G401 (cell line): ENCODE data around the gene ECT2L. TPM values are rescaled to one million over a fixed set of nuclear protein-coding genes. Genes with fewer than 3 reads are reported as not detected.

Experiments
- DNase-seq: peaks from one replicate; pipeline ENCODE4 v3.0.0-alpha.2; 2015; ENCODE audit warnings: low spot score
- in situ Hi-C: cut with HindIII; loops from 2 replicates; pipeline ENCODE4 v1.10.0; 2016; ENCODE audit warnings: low sequenced_read_pairs, mixed read lengths
- total RNA-seq: library from RNA; depleted of rRNA; stranded (reverse); fragments of >200 nt; shearing (Covaris generic); gene quantifications from 2 replicates; pipeline ENCODE4 v1.2.3, GENCODE V29; 2014

Gene ECT2L
- total RNA-seq, 1 experiment from 2014 or later, result not detected

DNA sequence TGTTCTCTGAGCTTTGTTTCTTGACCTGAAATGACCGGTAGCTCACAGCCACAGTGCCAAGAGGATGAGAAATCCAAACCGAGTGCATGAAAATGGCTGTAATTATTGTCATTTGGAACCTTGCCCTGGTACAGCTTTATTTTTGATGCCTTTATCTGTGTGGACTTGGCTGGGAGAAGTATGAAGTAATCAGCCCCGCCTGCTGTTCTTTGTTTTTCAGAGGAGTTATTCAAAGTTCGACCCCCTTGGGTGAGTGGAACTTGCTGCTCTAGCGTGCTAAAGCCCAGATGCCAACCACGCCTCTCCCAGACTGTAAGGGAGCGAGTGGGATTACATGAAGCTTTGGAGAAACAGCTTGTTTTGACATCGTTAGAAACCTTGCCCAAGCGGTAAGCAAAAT, 48.3 kb downstream of the ECT2L start:
- peak; percentile 46 for DNase-seq

GRCh38 chr6:138847884-138848283, 52.0 kb downstream of the ECT2L start:
- no peak for DNase-seq
- in situ Hi-C loops, result no loop called here

More for the DNA sequence above, 48.3 kb downstream of the ECT2L start:
- in situ Hi-C loops, result no loop called here

DNA sequence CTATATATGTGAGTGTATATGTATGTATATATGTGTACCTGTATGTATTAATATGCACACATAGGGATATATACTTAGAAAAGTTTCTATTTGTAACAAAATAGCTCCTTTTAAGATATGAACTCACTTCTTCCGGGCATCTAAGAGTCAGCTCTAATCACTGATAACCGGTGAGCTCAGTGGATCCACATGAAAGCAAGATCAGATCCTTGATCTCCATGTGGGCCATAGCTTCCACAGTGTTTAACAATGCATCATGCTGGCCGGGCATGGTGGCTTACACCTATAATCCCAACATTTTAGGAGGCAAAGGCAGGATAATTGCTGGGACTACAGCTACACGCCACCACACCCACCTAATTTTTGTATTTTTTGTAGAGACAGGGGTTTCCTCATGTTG, 52.6 kb downstream of the ECT2L start:
- in situ Hi-C loops, result no loop called here
- no peak for DNase-seq

GRCh38 chr6:138849791-138850190, 53.9 kb downstream of the ECT2L start:
- in situ Hi-C loops, result no loop called here
- DNase-seq, result no peak

DNA sequence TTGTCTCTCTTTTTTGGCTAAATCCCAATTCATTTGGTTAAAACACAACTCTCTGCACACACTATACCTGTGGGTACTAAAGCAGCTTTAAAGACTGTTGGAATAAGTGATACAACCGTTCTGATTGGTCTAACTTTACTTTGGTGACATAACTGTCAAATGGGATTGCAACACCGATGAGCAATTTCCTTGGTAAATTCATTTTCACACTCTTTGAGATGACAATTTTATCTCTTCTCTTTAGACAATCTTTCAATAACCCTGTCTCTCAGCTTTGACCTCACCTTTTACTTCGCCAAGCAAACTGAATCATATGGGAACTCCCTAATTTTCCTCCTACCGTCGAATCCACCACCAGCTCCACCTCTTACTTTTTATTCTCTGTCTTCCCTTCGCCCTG, 60.8 kb downstream of the ECT2L start:
- no peak for DNase-seq
- in situ Hi-C loops, result no loop called here

DNA sequence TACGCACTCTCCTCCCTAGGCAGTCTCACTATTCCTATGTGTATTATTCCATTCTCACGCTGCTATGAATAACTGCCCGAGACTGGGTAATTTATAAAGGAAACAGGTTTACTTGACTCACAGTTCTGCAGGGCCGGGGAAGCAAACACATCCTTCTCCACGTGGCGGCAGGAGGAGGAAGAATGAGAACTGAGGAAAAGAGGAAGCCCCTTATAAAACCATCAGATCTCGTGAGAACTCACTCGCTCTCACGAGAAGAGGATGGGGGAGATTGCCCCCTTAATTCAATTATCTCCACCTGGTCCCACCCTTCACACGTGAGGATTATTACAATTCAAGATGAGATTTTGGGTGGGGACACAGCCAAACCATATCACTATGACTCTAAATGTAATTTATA, 61.9 kb downstream of the ECT2L start:
- no peak for DNase-seq
- in situ Hi-C loops, result no loop called here

- in situ Hi-C loops, result no loop called here
- DNase-seq, result no peak
Measured at GRCh38 chr6:138862456-138862855, 66.6 kb downstream of the ECT2L start.

DNA sequence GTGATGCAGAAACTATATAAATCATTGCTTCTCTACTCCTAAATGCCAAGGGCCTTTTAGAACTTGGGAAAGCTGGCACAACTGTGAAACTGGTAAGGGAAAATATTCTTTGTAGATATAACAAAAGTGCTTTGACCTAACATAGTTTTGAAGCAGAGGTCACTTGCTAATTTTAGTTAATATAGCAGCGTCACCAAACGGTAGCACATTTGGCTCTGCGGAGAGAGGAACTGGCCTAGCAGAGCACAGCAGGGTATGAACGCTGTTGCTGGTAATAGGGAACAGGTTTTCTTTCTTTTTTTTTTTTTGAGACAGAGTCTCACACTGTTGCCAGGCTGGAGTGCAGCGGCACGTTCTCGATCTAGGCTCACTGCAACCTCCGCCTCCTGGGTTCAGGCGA, 67.4 kb downstream of the ECT2L start:
- in situ Hi-C loops, result no loop called here
- DNase-seq, result no peak

- in situ Hi-C loops, result no loop called here
- DNase-seq, result no peak
Measured at GRCh38 chr6:138864343-138864890, 68.5 kb downstream of the ECT2L start.

GRCh38 chr6:138865480-138866109, 69.7 kb downstream of the ECT2L start:
- DNase-seq, result no peak
- in situ Hi-C loops, result no loop called here

DNA sequence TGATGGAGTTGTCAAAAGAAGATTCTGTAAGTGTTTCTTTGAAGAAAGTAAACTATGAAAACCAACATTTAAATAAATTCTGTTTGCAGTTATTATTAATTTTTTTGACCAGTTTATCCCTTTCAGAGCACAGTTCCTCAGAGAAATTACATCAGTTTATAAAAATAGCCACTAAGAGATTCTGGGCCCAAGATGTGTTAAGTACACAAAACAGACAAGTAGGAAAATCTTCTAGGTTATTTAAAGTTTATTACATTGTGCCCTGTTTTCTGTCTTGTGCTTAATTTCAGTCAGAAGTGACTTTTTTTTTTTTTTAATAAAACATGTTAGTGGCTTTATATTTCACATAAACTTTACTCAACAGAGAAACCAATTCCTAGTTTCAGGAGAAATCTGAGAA, 72.3 kb downstream of the ECT2L start:
- in situ Hi-C loops, result no loop called here
- DNase-seq, result no peak

GRCh38 chr6:138869398-138869797, 73.5 kb downstream of the ECT2L start:
- in situ Hi-C loops, result no loop called here
- DNase-seq, result no peak

DNA sequence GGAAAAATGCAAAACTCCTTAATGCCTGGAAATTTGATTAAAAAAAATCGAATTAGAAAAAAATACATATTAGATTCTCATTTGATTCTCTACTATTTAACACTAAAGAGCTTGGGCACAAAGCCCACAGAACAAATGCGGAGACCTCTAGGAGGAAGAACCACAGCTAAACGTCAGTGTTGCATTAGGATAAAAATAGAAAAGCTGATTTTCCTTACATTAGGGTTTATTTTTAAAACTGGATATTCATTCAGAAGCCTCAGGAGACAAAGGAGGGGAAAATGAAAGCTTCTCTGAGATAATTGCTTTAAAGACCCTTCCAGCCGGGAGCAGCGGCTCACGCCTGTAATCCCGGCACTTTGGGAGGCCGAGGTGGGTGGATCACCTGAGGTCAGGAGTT, 77.3 kb downstream of the ECT2L start:
- in situ Hi-C loops, result no loop called here
- DNase-seq, result no peak

- in situ Hi-C loops, result no loop called here
- DNase-seq, result no peak
Measured at GRCh38 chr6:138882369-138883017, 86.6 kb downstream of the ECT2L start.

DNA sequence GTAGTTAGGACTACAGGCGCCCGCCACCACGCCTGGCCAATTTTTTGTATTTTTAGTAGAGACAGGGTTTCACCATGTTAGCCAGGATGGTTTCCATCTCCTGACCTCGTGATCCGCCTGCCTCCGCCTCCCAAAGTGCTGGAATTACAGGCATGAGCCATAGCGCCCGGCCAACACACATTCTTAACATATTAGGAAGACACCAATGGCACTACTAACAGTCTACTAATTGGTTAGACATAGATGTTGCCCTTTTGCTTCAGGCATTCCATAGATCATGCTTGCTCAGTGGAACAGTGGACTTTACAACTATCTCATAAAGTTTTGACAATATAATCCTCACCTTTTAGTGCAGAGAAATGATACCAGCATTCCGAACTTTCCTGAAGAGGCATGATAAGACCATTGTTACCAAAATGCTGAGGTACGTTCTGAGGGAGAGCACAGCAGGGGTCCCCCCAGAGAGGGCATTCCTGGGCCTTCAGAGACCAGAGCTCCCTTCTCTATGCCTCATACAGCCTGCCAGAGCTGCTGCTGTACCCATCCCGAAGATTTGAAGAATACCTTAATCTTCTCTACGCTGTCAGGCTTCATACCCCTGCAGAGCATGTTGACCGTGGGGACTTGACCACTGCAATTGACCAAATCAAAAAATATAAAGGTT, 89.4 kb downstream of the ECT2L start:
- no peak for DNase-seq
- in situ Hi-C loops, result no loop called here

GRCh38 chr6:138891255-138891986, 95.5 kb downstream of the ECT2L start:
- in situ Hi-C loops, result no loop called here

DNA sequence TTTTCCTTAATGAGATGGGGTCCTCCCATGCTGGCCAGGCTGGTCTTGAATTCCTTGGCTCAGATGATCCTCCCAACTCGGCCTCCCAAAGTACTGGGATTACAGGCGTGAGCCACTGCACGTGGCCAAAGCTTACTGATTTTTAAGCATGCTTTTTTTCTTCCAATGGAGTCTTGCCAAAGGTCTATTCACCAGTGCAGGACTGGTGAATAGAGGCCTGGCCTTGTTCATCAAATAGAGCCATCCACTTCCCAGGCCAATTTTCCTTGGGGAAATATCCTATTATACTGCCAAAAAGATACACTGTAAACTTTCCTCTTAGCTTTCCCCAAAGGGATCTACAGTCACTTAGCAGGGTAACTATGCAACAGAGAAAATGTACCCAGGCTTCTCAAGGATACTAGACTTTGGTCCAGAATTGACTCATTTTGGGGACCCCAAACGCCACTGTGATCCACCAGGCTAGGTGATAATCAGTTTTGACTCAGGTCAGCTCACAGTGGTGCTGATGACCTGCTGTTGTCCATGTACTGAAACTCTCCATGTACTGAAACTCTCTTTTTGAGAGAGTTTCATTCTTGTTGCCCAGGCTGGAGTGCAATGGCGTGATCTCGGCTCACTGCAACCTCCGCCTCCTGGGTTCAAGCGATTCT, 100.3 kb downstream of the ECT2L start:
- no peak for DNase-seq
- in situ Hi-C loops, result no loop called here

More at GRCh38 chr6:138891255-138891986, 95.5 kb downstream of the ECT2L start:
- DNase-seq, result no peak

GRCh38 chr6:138897031-138897430, 101.1 kb downstream of the ECT2L start:
- in situ Hi-C loops, result no loop called here
- DNase-seq, result no peak

DNA sequence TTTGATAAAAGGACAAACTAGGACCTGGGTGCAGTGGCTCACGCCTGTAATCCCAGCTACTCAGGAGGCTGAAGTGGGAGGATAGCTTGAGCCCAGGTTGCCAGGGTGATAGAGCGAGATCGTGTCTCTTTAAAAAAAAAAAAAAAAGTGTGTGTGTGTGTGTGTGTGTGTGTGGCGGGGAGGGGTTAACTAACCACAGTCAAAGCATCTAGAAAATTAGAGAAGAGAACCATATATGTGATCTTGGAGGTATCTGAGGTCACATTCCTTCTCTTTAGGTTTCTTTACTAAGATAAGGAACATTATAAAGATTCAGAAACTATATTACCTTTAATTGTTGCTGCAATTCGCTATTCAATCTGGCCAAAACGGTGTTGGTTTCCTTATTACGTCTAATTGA, 111.3 kb downstream of the ECT2L start:
- in situ Hi-C loops, result no loop called here
- no peak for DNase-seq
